ENCODE data around the gene RTF1.

DNA sequence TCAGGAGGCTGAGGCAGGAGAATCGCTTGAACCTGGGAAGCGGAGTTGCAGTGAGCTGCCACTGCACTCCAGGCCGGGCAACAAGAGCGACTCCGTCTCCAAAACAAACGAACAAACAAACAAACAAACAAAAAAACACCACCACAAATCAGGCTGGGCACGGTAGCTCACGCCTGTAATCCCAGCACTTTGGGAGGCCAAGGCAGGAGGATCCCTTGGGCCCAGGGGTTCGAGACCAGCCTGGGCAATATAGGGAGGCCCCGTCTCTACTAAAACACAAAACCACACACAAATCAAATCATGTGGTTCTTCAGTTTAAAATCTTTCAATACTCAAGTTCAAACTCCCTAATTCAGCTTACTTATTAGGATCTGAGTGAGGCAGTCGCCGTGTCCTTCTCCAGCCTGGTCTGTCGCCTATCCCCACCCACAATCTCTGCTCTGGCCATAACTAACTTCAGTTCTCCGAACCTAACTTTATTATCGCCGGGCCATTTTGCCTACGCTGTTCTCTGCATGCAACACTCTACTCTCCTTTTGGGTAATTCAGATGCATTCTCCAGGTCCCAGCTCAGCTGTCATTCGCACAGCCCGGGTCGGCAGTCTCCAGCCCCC lies 660 bp upstream of the RTF1 start:
- TF ChIP-seq, protein P1, sequence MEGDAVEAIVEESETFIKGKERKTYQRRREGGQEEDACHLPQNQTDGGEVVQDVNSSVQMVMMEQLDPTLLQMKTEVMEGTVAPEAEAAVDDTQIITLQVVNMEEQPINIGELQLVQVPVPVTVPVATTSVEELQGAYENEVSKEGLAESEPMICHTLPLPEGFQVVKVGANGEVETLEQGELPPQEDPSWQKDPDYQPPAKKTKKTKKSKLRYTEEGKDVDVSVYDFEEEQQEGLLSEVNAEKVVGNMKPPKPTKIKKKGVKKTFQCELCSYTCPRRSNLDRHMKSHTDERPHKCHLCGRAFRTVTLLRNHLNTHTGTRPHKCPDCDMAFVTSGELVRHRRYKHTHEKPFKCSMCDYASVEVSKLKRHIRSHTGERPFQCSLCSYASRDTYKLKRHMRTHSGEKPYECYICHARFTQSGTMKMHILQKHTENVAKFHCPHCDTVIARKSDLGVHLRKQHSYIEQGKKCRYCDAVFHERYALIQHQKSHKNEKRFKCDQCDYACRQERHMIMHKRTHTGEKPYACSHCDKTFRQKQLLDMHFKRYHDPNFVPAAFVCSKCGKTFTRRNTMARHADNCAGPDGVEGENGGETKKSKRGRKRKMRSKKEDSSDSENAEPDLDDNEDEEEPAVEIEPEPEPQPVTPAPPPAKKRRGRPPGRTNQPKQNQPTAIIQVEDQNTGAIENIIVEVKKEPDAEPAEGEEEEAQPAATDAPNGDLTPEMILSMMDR (IDR thresholded peaks at IDR 0.05; ENCODE audit: low read depth, low read length, poor library complexity, severe bottlenecking), result no peak
- no peak for TF ChIP-seq EZH2phosphoT487 (IDR thresholded peaks at IDR 0.05; ENCODE audit: borderline replicate concordance, low read length)

Measured in DOHH2 (cell line).